Sigmoid colon (tissue), 7 donors: ENCODE results near the gene KRT85. TPM values are rescaled to one million over a fixed set of nuclear protein-coding genes. Genes with fewer than 3 reads are reported as not detected.
"Not testable (repeated sequence)": the region's sequence is repeated elsewhere in the genome, so short reads cannot be mapped to it uniquely, and the experiment has no call there.

Experiments
- DNase-seq: peaks from one replicate; pipeline ENCODE4 v3.0.0-alpha.2; 2019
- H3K27ac ChIP-seq, 4 donors: fragments of 200-600 bp; sonication (generic); one replicate each; pipeline ENCODE4 v1.5.1; 2016 to 2019; ENCODE audit warnings: mild to moderate bottlenecking in 1 of 4
- H3K27me3 ChIP-seq, 3 donors: fragments of 200-600 bp; sonication (generic); one replicate each; pipeline ENCODE4 v1.5.1; 2019; ENCODE audit warnings: mild to moderate bottlenecking in 1 of 3
- H3K36me3 ChIP-seq, 4 donors: fragments of 200-600 bp; sonication (generic); one replicate each; pipeline ENCODE4 v1.5.1; 2016 to 2019
- H3K4me1 ChIP-seq, 4 donors: fragments of 200-600 bp; sonication (generic); one replicate each; pipeline ENCODE4 v1.5.1; 2017 to 2019
- H3K4me3 ChIP-seq, 4 donors: fragments of 200-600 bp; sonication (generic); one replicate each; pipeline ENCODE4 v1.5.1; 2017 to 2019; ENCODE audit warnings: mild to moderate bottlenecking in 2 of 4, moderate library complexity in 1 of 4
- H3K9me3 ChIP-seq, 4 donors: fragments of 200-600 bp in 3 of 4; sonication (generic) in 3 of 4; one replicate each; pipeline versions ENCODE4 v1.5.1 to v1.6.1; 2013 to 2019
- EP300 ChIP-seq, 4 donors: sonication (generic); formaldehyde crosslinking; IDR thresholded peaks; one replicate each; pipeline ENCODE4 v1.6.1; 2017; ENCODE audit warnings: antibody characterized with exemption in 4 of 4
- POLR2A ChIP-seq, 2 donors: fragments of 450-650 bp; IDR thresholded peaks; one replicate each; pipeline ENCODE4 v1.6.1; 2016; ENCODE audit warnings: antibody characterized with exemption in 2 of 2, mild to moderate bottlenecking in 2 of 2, moderate library complexity in 2 of 2
- POLR2AphosphoS5 ChIP-seq, 4 donors: sonication (generic); formaldehyde crosslinking; IDR thresholded peaks; one replicate each; pipeline ENCODE4 v1.6.1; 2017; ENCODE audit warnings: antibody characterized with exemption in 4 of 4
- WGBS, 2 donors: extraction: QIAGEN DNeasy Blood & Tissue Kit; methylation state at CpG; one replicate each; pipeline ENCODE4 v1.1.7; 2013; 5-methylcytosine and 5-hydroxymethylcytosine counted together
- intact Hi-C: fragments of 100-400 bp; cut with DNase I; formaldehyde crosslinking; loops from one replicate; pipeline ENCODE4 v1.15.1; 2023
- polyA plus RNA-seq, 3 donors: library from polyadenylated mRNA; stranded (reverse); fragments of 200-250 nt; gene quantifications; one replicate each; pipeline ENCODE4 v1.2.3, GENCODE V29; 2013
- total RNA-seq, 4 donors: library from RNA; depleted of rRNA; stranded (reverse); fragments of >200 nt; gene quantifications; one replicate each; pipeline ENCODE4 v1.1.0, GENCODE V29; 2016
- TF ChIP-seq, protein P1 (sequence below), 4 experiments: fragments of 450-650 bp in 3 of 4; fragments of 200-600 bp in 1 of 4; IDR thresholded peaks; one replicate each; pipeline ENCODE4 v1.5.1; 2016 to 2019; ENCODE audit warnings: antibody characterized with exemption in 4 of 4, mild to moderate bottlenecking in 3 of 4, moderate library complexity in 2 of 4
- donor health status: healthy with polysubstance abuse.
- donor health status: Bipolar disorder and iron deficiency.
- donor health status: healthy.

KRT85 gene
- total and polyA plus RNA-seq, 7 donors: not detected

DNA sequence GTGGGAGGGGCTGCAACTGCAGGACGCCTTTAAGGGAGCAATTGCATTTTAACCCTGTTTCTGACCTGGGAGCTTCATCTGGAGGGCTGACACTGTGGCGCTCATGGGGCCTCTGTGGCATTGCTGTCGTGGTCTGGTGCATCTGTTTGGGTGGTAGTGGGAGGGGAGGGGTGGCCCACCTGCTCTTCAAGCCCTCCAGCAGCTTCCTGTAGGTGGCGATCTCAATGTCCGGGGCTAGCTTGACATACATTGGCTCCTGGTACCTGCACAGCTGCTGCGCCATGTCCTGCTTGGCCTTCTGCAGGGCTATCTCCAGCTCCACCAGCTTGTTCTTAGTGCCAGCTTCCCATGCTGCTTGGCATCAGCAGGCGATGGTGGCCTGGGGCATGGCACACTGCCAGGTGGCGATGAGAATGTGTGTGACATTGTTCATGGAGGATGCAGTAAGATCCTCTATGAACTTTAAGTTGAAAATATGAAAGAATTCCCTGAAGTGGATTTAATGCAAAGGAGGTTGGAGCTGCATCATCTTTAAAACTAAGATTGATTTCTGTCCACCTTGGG, 46.6 kb upstream of the KRT85 start:
- no peak overlapping the region for H3K4me3 ChIP-seq
- H3K27ac ChIP-seq: no peak overlapping the region
- no peak for DNase-seq
- WGBS, 2 donors: 66 to 76% methylated on average over 8 of the region's 8 CpGs
- intact Hi-C loops: no loop called here
- no peaks in the 10 kb centered on the region for H3K36me3 ChIP-seq
- H3K27me3 ChIP-seq: no peaks in the 10 kb centered on the region
- H3K9me3 ChIP-seq: no peaks in the 10 kb centered on the region
- peaks cover 0 to 46% (median 29%) of the 10 kb centered on the region in 4 donors for H3K4me1 ChIP-seq
- TF ChIP-seq, protein P1, sequence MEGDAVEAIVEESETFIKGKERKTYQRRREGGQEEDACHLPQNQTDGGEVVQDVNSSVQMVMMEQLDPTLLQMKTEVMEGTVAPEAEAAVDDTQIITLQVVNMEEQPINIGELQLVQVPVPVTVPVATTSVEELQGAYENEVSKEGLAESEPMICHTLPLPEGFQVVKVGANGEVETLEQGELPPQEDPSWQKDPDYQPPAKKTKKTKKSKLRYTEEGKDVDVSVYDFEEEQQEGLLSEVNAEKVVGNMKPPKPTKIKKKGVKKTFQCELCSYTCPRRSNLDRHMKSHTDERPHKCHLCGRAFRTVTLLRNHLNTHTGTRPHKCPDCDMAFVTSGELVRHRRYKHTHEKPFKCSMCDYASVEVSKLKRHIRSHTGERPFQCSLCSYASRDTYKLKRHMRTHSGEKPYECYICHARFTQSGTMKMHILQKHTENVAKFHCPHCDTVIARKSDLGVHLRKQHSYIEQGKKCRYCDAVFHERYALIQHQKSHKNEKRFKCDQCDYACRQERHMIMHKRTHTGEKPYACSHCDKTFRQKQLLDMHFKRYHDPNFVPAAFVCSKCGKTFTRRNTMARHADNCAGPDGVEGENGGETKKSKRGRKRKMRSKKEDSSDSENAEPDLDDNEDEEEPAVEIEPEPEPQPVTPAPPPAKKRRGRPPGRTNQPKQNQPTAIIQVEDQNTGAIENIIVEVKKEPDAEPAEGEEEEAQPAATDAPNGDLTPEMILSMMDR (IDR thresholded peaks at IDR 0.05): no peak

DNA sequence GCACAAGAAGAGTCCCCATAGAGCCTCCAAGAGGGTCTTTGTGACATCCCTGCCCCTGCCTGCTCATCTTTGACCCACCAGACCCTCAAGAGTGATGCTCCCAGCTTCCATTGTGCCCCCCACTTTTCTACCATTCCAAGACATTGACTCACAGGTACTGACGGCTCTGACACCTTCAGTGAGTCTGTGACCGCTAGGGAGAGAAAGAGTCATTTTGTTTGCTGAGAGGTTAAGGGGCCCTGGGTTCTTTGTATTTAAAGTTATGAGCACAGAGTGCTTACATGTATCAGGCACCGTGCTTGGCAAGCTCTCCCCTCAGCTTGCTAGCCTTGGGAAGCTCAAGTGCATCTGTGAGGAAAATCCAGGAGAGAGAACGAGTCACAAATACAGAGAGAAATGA, 45.9 kb upstream of the KRT85 start:
- Histone ChIP-seq H3K36me3 (no peaks in the 10 kb centered on the region), H3K27me3 (no peaks in the 10 kb centered on the region), H3K4me1 (peaks cover 0 to 46% (median 29%) of the 10 kb centered on the region in 4 donors), H3K27ac (no peak overlapping the region), H3K4me3 (no peak overlapping the region), H3K9me3 (no peaks in the 10 kb centered on the region)
- 55 to 63% methylated on average over 4 of the region's 4 CpGs for WGBS, 2 donors
- TF ChIP-seq POLR2AphosphoS5 (IDR thresholded peaks at IDR 0.05) (no peak), POLR2A (IDR thresholded peaks at IDR 0.05) (no peak)
- DNase-seq: no peak
- intact Hi-C loops: no loop called here

DNA sequence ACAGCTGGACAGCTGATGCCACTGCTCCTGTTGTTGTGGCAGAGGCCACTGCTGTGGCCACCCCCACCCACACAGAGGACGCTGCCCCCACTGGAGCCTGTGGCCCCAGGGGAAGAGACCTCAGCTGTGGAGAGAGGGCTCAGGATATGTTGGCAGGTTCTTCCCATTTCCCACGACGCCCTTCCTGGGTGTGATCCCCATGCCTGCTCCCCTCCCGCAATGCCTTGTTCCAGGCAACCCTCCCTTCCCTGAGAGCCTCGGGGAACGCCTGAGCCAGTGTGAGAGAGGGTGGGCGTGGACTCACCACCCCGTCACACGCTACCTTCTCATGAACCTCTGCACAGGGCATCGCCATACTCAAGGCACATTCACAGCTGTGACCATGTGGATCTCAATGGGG, 44.5 kb upstream of the KRT85 start:
- H3K9me3 ChIP-seq: no peaks in the 10 kb centered on the region
- intact Hi-C loops: no loop called here
- no peak for DNase-seq
- H3K27ac ChIP-seq: no peak overlapping the region
- TF ChIP-seq POLR2A (IDR thresholded peaks at IDR 0.05): no peak
- TF ChIP-seq POLR2AphosphoS5 (IDR thresholded peaks at IDR 0.05): no peak
- TF ChIP-seq, protein P1 (IDR thresholded peaks at IDR 0.05): no peak
- no peak for TF ChIP-seq EP300 (IDR thresholded peaks at IDR 0.05)
- 82 to 87% methylated on average over 10 of the region's 10 CpGs for WGBS, 2 donors
- H3K27me3 ChIP-seq: no peaks in the 10 kb centered on the region
- H3K4me1 ChIP-seq: peaks cover 0 to 46% (median 24%) of the 10 kb centered on the region in 4 donors
- H3K36me3 ChIP-seq: no peaks in the 10 kb centered on the region
- no peak overlapping the region for H3K4me3 ChIP-seq

DNA sequence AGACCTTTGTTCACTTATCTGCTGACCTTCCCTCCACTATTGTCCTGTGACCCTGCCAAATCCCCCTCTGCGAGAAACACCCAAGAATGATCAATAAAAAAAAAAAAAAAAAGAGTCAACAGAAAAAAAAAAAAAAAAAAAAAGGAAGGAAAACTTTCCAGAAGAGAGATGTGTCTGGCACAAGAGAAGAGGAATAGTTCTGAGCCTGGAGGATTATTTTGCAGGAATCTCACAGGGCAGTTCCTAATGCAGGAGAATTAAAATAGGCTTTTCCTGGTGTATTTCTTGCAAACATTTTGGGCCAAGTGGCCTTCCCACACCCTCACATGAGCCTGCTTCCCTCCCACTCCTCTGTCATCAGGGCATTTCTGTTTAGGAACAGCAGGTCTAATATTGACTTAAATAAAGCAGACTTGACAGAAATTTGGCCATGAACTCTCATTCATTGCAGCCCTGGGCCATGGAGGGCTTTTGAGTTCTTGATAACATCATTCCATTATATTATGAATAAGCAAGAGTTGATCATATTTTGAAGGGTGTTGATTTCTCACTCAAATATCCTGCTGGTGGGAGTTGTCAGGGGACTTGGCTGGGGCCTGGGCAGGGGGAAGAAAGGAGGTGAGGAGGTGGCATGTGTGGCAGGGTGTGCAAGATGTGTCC, 43.4 kb upstream of the KRT85 start:
- H3K4me1 ChIP-seq: peaks cover 0 to 35% (median 14%) of the 10 kb centered on the region in 4 donors
- DNase-seq, H3K4me3 ChIP-seq, H3K27me3 ChIP-seq, H3K9me3 ChIP-seq, H3K27ac ChIP-seq, H3K36me3 ChIP-seq, intact Hi-C loops: not testable (repeated sequence)
- WGBS, 2 donors: no CpG with 5 or more reads among the region's 1 CpG

DNA sequence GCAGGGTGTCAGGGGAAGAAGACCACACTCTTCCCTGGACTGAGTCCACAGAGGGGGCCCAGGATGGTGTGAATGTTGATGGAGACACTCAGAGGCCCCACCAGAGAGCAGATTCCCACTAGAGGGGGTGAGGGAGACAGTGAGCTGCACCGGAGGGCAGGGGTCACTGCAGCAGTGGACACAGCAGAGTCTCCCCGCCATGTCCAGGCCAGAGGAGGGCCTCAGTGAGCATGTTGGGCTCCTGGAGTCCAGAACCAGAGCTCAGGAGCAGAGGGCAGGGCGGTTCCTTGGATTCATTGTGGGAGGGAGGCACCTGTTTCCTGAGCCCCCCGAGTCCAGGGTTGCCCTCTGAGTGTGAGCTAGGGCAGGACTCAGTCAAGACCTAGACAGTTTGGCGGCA, 40.6 kb upstream of the KRT85 start:
- TF ChIP-seq EP300 (IDR thresholded peaks at IDR 0.05) (no peak), POLR2AphosphoS5 (IDR thresholded peaks at IDR 0.05) (no peak), POLR2A (IDR thresholded peaks at IDR 0.05) (no peak)
- TF ChIP-seq, protein P1 (IDR thresholded peaks at IDR 0.05): no peak
- peaks cover 0 to 13% (median 4%) of the 10 kb centered on the region in 4 donors for H3K4me1 ChIP-seq
- no peak overlapping the region for H3K27ac ChIP-seq
- WGBS, 2 donors: 82 to 83% methylated on average over 5 of the region's 5 CpGs
- no peaks in the 10 kb centered on the region for H3K27me3 ChIP-seq
- H3K36me3 ChIP-seq: no peaks in the 10 kb centered on the region
- intact Hi-C loops: no loop called here
- no peaks in the 10 kb centered on the region for H3K9me3 ChIP-seq
- no peak overlapping the region for H3K4me3 ChIP-seq
- DNase-seq: no peak

DNA sequence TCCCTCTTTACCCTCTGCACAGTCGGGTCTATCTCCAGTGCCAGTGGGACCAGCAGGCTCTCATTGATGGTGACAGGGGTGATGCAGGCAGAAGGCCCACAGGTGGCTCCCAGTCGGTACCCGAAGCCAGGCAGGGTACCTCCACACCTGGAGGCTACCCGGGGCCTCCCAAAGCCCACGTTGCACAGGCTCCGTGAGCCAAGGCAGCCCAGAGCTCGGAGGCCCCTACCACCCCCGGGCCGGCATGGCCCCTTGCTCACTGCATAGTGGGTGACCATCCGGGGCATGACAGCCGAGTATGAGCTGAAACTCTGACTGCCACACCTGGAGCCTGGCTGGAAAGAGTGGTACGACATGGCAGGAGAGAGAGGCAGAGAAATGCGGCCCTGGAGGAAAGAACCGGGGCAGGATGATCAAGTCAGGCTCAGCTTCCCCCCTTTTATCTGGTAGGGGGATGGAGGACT, 38.7 kb upstream of the KRT85 start, which contains the start of gene KRT82:
TSS of gene KRT82 (minus strand) at position 414 of the 464 bp plus-strand sequence. CDS start at position 356, 58 bp downstream.
- Histone ChIP-seq H3K4me3 (no peak within 1 kb of the TSS), H3K27me3 (no peaks in the 10 kb centered on the region), H3K4me1 (peaks cover 0 to 3% (median 1%) of the 10 kb centered on the region in 4 donors), H3K36me3 (no peaks in the 10 kb centered on the region), H3K27ac (no peak within 1 kb of the TSS), H3K9me3 (no peaks in the 10 kb centered on the region)
- intact Hi-C loops: no loop called here
- 92 to 93% methylated on average over 14 of the region's 14 CpGs for WGBS, 2 donors
- no peak for DNase-seq
- no peak for TF ChIP-seq EP300 (IDR thresholded peaks at IDR 0.05)
- no peak for TF ChIP-seq POLR2AphosphoS5 (IDR thresholded peaks at IDR 0.05)
- TF ChIP-seq, protein P1 (IDR thresholded peaks at IDR 0.05): no peak
- TF ChIP-seq POLR2A (IDR thresholded peaks at IDR 0.05): no peak
